Stimulated activated CD4-positive, alpha-beta T cell treated with anti-CD3 and anti-CD28 coated beads, Interleukin-12 subunit alpha, Interleukin-12 subunit beta, amount 100 ng/mL, for 48 hours (primary cell): ENCODE results near the gene ZCCHC7.
"Not testable (repeated sequence)": the region's sequence is repeated elsewhere in the genome, so short reads cannot be mapped to it uniquely, and the experiment has no call there.

Experiments used
- DNase-seq, 3 donors: peaks; one replicate each; pipeline ENCODE4 v3.0.0-alpha.2; 2020; ENCODE audit warnings: low read depth in 2 of 3, low spot score in 1 of 3

Gene ZCCHC7

GRCh38 chr9:37119907-37120842, at the start of gene ZCCHC7:
ZCCHC7 (plus strand) TSS chr9:37120574.
- DNase-seq, result peak; percentile 93 to 97 (median 94)

GRCh38 chr9:37074790-37075189, 45.6 kb upstream of the ZCCHC7 start:
- DNase-seq, result not testable (repeated sequence)

- peak; percentile 85 to 94 (median 88) for DNase-seq
Observed at GRCh38 chr9:37079370-37080164, 40.8 kb upstream of the ZCCHC7 start.

- DNase-seq, result not testable (repeated sequence)
Observed at GRCh38 chr9:37080165-37080628, 40.2 kb upstream of the ZCCHC7 start.

GRCh38 chr9:37081507-37081906, 38.9 kb upstream of the ZCCHC7 start:
- not testable (repeated sequence) for DNase-seq

GRCh38 chr9:37082214-37082765, 38.1 kb upstream of the ZCCHC7 start:
- no peak for DNase-seq

- DNase-seq, result no peak
Observed at GRCh38 chr9:37083654-37084053, 36.7 kb upstream of the ZCCHC7 start.

GRCh38 chr9:37085233-37085632, 35.1 kb upstream of the ZCCHC7 start:
- no peak for DNase-seq

- not testable (repeated sequence) for DNase-seq
Observed at GRCh38 chr9:37092714-37093295, 27.6 kb upstream of the ZCCHC7 start.

GRCh38 chr9:37094751-37095150, 25.6 kb upstream of the ZCCHC7 start:
- DNase-seq, result no peak

GRCh38 chr9:37096628-37097027, 23.7 kb upstream of the ZCCHC7 start:
- DNase-seq, result no peak

GRCh38 chr9:37097294-37097693, 23.1 kb upstream of the ZCCHC7 start:
- no peak for DNase-seq

GRCh38 chr9:37100327-37100726, 20.0 kb upstream of the ZCCHC7 start:
- DNase-seq, result no peak

GRCh38 chr9:37100741-37101140, 19.6 kb upstream of the ZCCHC7 start:
- no peak for DNase-seq

GRCh38 chr9:37102486-37102885, 17.9 kb upstream of the ZCCHC7 start:
- no peak for DNase-seq

GRCh38 chr9:37104183-37104889, 16.0 kb upstream of the ZCCHC7 start:
- DNase-seq, result peak in 1 of 3 donors; percentile 17

GRCh38 chr9:37105234-37105633, 15.1 kb upstream of the ZCCHC7 start:
- no peak for DNase-seq

- DNase-seq, result no peak
Observed at GRCh38 chr9:37107701-37108100, 12.7 kb upstream of the ZCCHC7 start.

GRCh38 chr9:37114442-37114841, 5.9 kb upstream of the ZCCHC7 start:
- DNase-seq, result not testable (repeated sequence)

GRCh38 chr9:37117956-37118355, 2.4 kb upstream of the ZCCHC7 start:
- DNase-seq, result no peak
